H1 (cell line): ENCODE data around the gene RETREG1. TPM values are rescaled to one million over a fixed set of nuclear protein-coding genes. Genes with fewer than 3 reads are reported as not detected.

Source experiments
- CHD7 ChIP-seq: fragments of 300-600 bp; sonication (generic); IDR thresholded peaks from 2 replicates; pipeline ENCODE4 v1.7.1; 2012; ENCODE audit warnings: low read length, moderate library complexity, mild to moderate bottlenecking, inconsistent platforms; ENCODE audit not compliant: insufficient replicate concordance
- CREB1 ChIP-seq: IDR thresholded peaks from 2 replicates; pipeline ENCODE4 v1.6.1; 2012; ENCODE audit warnings: inconsistent platforms
- polyA plus RNA-seq, 7 experiments: library from polyadenylated mRNA; depleted of rRNA in 3 of 7; stranded (reverse) in 5 of 7; unstranded in 2 of 7; fragments of >200 nt in 5 of 7; fragments of 200-250 nt in 2 of 7; gene quantifications; 1 replicate in 5 of 7; 2 replicates in 1 of 7; 4 replicates in 1 of 7; pipeline versions ENCODE4 v1.2.1 to v1.2.3, GENCODE V29; 2011 to 2013; ENCODE audit warnings: missing spikeins in 2 of 7, mixed read lengths in 2 of 7
- total RNA-seq: library from RNA; stranded (reverse); fragmentation: NEBNext Ultra II Directional; extraction: Animal tissue kit (Norgen Biotek cat#: 25700); gene quantifications from 2 replicates; pipeline ENCODE4 v1.2.1, GENCODE V29; 2021
- TF ChIP-seq, protein P1 (sequence below): IDR thresholded peaks from 2 replicates; pipeline ENCODE4 v1.6.1; 2011; ENCODE audit warnings: low read depth, mild to moderate bottlenecking, low read length; ENCODE audit not compliant: insufficient read depth

RETREG1 gene
- total and polyA plus RNA-seq, 2 of the 8 experiments (the other 6 are each of a cell fraction or from before 2014, with no cell fraction given): 0.62 to 1.9 TPM

DNA sequence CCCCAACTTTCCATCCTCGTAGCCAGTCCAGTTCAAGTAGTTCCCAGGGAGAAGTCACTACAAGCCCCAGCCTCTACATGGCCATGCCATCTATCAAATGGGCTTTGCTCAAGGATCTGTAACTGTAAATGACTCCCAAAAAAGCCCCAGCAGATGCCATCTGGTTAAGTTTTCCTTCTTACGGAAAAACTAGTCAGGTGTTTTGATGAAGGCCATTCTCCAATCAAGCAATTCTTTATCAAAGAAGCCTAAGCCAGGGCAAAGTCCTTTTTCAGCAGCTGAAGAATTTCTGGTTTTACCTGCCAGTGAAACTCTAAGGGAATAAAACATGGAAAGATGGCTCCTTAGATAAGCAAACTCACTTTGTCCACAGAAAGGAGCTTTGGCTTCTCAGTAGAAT lies 129.3 kb downstream of the RETREG1 start (continued):
- TF ChIP-seq CHD7 (no peak), CREB1 (no peak)
- TF ChIP-seq, protein P1, sequence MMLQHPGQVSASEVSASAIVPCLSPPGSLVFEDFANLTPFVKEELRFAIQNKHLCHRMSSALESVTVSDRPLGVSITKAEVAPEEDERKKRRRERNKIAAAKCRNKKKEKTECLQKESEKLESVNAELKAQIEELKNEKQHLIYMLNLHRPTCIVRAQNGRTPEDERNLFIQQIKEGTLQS: no peak
- TF ChIP-seq, all 59 proteins: peak for 0
